ENCODE measurements around the gene ARHGAP26. TPM values are rescaled to one million over a fixed set of nuclear protein-coding genes. Genes with fewer than 3 reads are reported as not detected.

Gene ARHGAP26
- total and polyA plus RNA-seq, 2 donors (not counting 3 experiments of a cell fraction or from before 2014, with no cell fraction given), result 3.1 to 16.2 TPM

- BruUV-seq (replicated peaks), result no TSS peak
- Histone ChIP-seq H2AFZ (ENCODE audit: low read depth, low read length) (no peak overlapping the region), H3K27me3 (ENCODE audit: control insufficient read depth in 2 of 2, insufficient read depth in 2 of 2, low read length in 2 of 2) (no peaks in the 10 kb centered on the region), H3K79me2 (ENCODE audit: control insufficient read depth, insufficient read depth, low read length) (no peaks in the 10 kb centered on the region), H3K9me3 (replicated peaks; ENCODE audit: control insufficient read depth, insufficient read depth, low read length) (no peaks in the 10 kb centered on the region), H3K4me1 (ENCODE audit: control insufficient read depth, extremely low read depth, insufficient read depth, low read length) (no peaks in the 10 kb centered on the region), H3K4me2 (ENCODE audit: insufficient read depth, low read length) (no peak overlapping the region), H3K9ac (replicated peaks; ENCODE audit: extremely low read depth, insufficient read depth, low read length) (no peak overlapping the region), H3K36me3 (ENCODE audit: control insufficient read depth in 2 of 2, extremely low read depth in 1 of 2, insufficient read depth in 2 of 2, low read length in 2 of 2) (no peaks in the 10 kb centered on the region), H3K4me3 (replicated peaks in 1 of 3; ENCODE audit: insufficient read depth in 1 of 3, low read depth in 1 of 3, low read length in 3 of 3) (no peak overlapping the region), H4K20me1 (replicated peaks; ENCODE audit: control insufficient read depth, extremely low read depth, insufficient read depth, low read length) (no peaks in the 10 kb centered on the region), H3K27ac (ENCODE audit: insufficient read depth, low read depth, low read length) (no peak overlapping the region), H3K9me1 (replicated peaks; ENCODE audit: control insufficient read depth, extremely low read depth, insufficient read depth, low read length) (no peaks in the 10 kb centered on the region)
- dilution Hi-C loops (cut with MboI; ENCODE audit: extremely low pct_ligation_motif_present, low sequenced_read_pairs), result no loop called here
- FAIRE-seq (peak; percentile 38), DNase-seq (ENCODE audit: low read depth, low spot score) (no peak)
- TF ChIP-seq POLR2AphosphoS5 (IDR thresholded peaks at IDR 0.05; ENCODE audit: insufficient read depth, low read depth, low read length) (no peak), CTCF (IDR thresholded peaks at IDR 0.05; ENCODE audit: extremely low read depth in 1 of 2, insufficient read depth in 1 of 2, low read depth in 1 of 2, low read length in 2 of 2) (no peak), GATA2 (IDR thresholded peaks at IDR 0.05; ENCODE audit: insufficient read depth, insufficient read length, low read depth, low read length) (no peak), JUN (IDR thresholded peaks at IDR 0.05; ENCODE audit: borderline replicate concordance, insufficient read depth, insufficient read length, low read depth) (no peak), EZH2 (IDR thresholded peaks at IDR 0.05; ENCODE audit: borderline replicate concordance, low read depth, low read length, severe bottlenecking) (no peak), MYC (IDR thresholded peaks at IDR 0.05; ENCODE audit: low read depth, low read length) (no peak), POLR2A (IDR thresholded peaks at IDR 0.05; ENCODE audit: low read depth, low read length) (no peak), MAX (IDR thresholded peaks at IDR 0.05; ENCODE audit: insufficient read depth, insufficient read length) (no peak), FOS (IDR thresholded peaks at IDR 0.05; ENCODE audit: borderline replicate concordance, insufficient read depth, low read length) (no peak)
- CTCF ChIA-PET, result interaction anchor here (0.7 to 1.7 kb wide), 4 partner anchors 17 to 805 kb away, joined by 3 to 4 read pairs (median 3); no protein-coding TSS in a partner anchor
- intact Hi-C loops (cut with micrococcal nuclease), result loop anchor here (5.0 kb wide), 2 partner anchors 177 to 947 kb away; no protein-coding TSS in a partner anchor
- POLR2A ChIA-PET, result no interaction called here
These were observed 249.7 kb downstream of the ARHGAP26 start for GRCh38 chr5:143019614-143020515.
